ENCODE results near the gene SGCD.

SGCD gene

GRCh38 chr5:156523607-156524006 lies 196.6 kb downstream of the SGCD start:
- no peak for DNase-seq

GRCh38 chr5:156526081-156526925 lies 199.3 kb downstream of the SGCD start:
- no peak for DNase-seq

GRCh38 chr5:156527611-156528010 lies 200.6 kb downstream of the SGCD start:
- no peak for DNase-seq

GRCh38 chr5:156528673-156529072 lies 201.7 kb downstream of the SGCD start:
- no peak for DNase-seq

GRCh38 chr5:156529892-156530291 lies 202.9 kb downstream of the SGCD start:
- no peak for DNase-seq

GRCh38 chr5:156531199-156531598 lies 204.2 kb downstream of the SGCD start:
- DNase-seq: no peak

GRCh38 chr5:156532921-156533320 lies 206.0 kb downstream of the SGCD start:
- DNase-seq: no peak

- DNase-seq: no peak
Measured at GRCh38 chr5:156534085-156534484, 207.1 kb downstream of the SGCD start.

- DNase-seq: no peak
Measured at GRCh38 chr5:156534906-156535485, 208.0 kb downstream of the SGCD start.

- DNase-seq: no peak
Measured at GRCh38 chr5:156540491-156540890, 213.5 kb downstream of the SGCD start.

GRCh38 chr5:156541582-156541981 lies 214.6 kb downstream of the SGCD start:
- DNase-seq: no peak

- no peak for DNase-seq
Measured at GRCh38 chr5:156543348-156544145, 216.6 kb downstream of the SGCD start.

- no peak for DNase-seq
Measured at GRCh38 chr5:156552855-156553358, 225.9 kb downstream of the SGCD start.

GRCh38 chr5:156556666-156557406 lies 229.9 kb downstream of the SGCD start:
- no peak for DNase-seq

- no peak for DNase-seq
Measured at GRCh38 chr5:156560002-156560401, 233.0 kb downstream of the SGCD start.

- DNase-seq: no peak
Measured at GRCh38 chr5:156561651-156562050, 234.7 kb downstream of the SGCD start.

- no peak for DNase-seq
Measured at GRCh38 chr5:156570615-156571014, 243.7 kb downstream of the SGCD start.

- DNase-seq: no peak
Measured at GRCh38 chr5:156581725-156582124, 254.8 kb downstream of the SGCD start.

GRCh38 chr5:156582193-156582598 lies 255.2 kb downstream of the SGCD start:
- DNase-seq: no peak

- no peak for DNase-seq
Measured at GRCh38 chr5:156584871-156585270, 257.9 kb downstream of the SGCD start.

GRCh38 chr5:156585999-156586398 lies 259.0 kb downstream of the SGCD start:
- no peak for DNase-seq

GRCh38 chr5:156587012-156587411 lies 260.0 kb downstream of the SGCD start:
- DNase-seq: no peak

GRCh38 chr5:156588306-156588705 lies 261.3 kb downstream of the SGCD start:
- no peak for DNase-seq

Data from right forelimb (tissue), 1 donor.